Measurements from ENCODE around the gene PRMT3.
"Not testable (repeated sequence)": the region's sequence is repeated elsewhere in the genome, so short reads cannot be mapped to it uniquely, and the experiment has no call there.

The PRMT3 gene

GRCh38 chr11:20522536-20522935, 135.0 kb downstream of the PRMT3 start:
- DNase-seq: no peak

GRCh38 chr11:20529757-20530156, 142.2 kb downstream of the PRMT3 start:
- no peak for DNase-seq

GRCh38 chr11:20530942-20531703, 143.6 kb downstream of the PRMT3 start:
- DNase-seq: no peak

GRCh38 chr11:20535271-20535881, 147.9 kb downstream of the PRMT3 start:
- no peak for DNase-seq

GRCh38 chr11:20536365-20536764, 148.8 kb downstream of the PRMT3 start:
- DNase-seq: no peak

- DNase-seq: no peak
Measured at GRCh38 chr11:20536784-20537183, 149.3 kb downstream of the PRMT3 start.

- no peak for DNase-seq
Measured at GRCh38 chr11:20541503-20541902, 154.0 kb downstream of the PRMT3 start.

- no peak for DNase-seq
Measured at GRCh38 chr11:20544603-20545237, 157.2 kb downstream of the PRMT3 start.

- no peak for DNase-seq
Measured at GRCh38 chr11:20547411-20547810, 159.9 kb downstream of the PRMT3 start.

- no peak for DNase-seq
Measured at GRCh38 chr11:20551096-20551495, 163.6 kb downstream of the PRMT3 start.

GRCh38 chr11:20555783-20556182, 168.3 kb downstream of the PRMT3 start:
- DNase-seq: no peak

- not testable (repeated sequence) for DNase-seq
Measured at GRCh38 chr11:20556396-20556795, 168.9 kb downstream of the PRMT3 start.

GRCh38 chr11:20558741-20559140, 171.2 kb downstream of the PRMT3 start:
- DNase-seq: no peak

Measured in suppressor macrophage treated with lipopolysaccharide for 4 hours (primary cell).